HG02571 (cell line): ENCODE data around the gene CSK.
"Not testable (repeated sequence)": the region's sequence is repeated elsewhere in the genome, so short reads cannot be mapped to it uniquely, and the experiment has no call there.

Experiments used
- ATAC-seq: cut with Tn5 transposase; IDR thresholded peaks from one replicate; pipeline ENCODE4 v1.9.1; 2021; ENCODE audit warnings: mild to moderate bottlenecking, moderate library complexity; ENCODE audit not compliant: unreplicated experiment

Gene CSK

GRCh38 chr15:74781431-74782258 lies at the start of gene CSK:
CSK (plus strand) TSS chr15:74782080; CDS start chr15:74798298, 16,218 bp downstream.
- peak; percentile 33 for ATAC-seq

DNA sequence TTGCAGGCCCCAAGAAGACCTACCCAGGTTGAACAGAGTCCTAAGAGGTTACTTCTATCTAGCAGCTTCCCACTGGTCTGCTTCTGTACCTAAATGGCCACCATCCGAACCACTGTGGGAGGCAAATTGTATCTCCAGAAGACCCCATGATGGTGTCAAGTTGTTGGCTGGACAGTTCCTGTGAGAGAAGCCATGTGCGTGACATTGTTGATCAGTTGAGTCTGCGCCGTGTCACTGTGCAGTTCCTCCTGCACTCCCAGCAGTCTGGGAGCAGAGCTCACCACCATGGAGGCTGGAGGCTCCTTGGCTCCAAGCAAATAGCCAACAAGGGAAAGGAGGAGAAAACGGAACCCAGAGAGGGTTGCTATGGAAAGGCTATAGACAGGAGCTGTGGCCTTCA lies 49.0 kb upstream of the CSK start:
- ATAC-seq: no peak

DNA sequence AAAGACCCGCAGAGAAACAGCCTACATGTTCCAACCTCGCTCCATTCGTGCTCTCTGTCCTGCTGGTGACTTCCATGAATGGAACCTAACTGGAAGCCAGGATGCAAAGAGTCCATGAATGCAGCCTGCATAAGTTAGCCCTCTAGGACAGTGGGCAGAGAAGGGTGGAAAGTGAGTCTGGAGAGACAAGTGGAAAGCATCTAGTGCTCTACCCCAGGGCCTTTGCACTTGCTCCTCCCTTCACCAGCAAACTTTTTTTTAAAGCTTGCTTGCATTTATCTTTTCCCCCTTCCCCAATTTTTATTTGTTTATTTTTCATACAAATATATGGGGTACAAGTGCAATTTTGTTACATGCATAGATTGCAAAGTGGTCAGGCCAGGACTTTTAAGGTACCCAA lies 48.6 kb upstream of the CSK start:
- ATAC-seq: no peak

- no peak for ATAC-seq
These were observed 46.6 kb upstream of the CSK start for GRCh38 chr15:74735305-74735704.

- ATAC-seq: not testable (repeated sequence)
These were observed 43.6 kb upstream of the CSK start for GRCh38 chr15:74738239-74738638.

- no peak for ATAC-seq
These were observed 39.5 kb upstream of the CSK start for GRCh38 chr15:74742422-74742821.

DNA sequence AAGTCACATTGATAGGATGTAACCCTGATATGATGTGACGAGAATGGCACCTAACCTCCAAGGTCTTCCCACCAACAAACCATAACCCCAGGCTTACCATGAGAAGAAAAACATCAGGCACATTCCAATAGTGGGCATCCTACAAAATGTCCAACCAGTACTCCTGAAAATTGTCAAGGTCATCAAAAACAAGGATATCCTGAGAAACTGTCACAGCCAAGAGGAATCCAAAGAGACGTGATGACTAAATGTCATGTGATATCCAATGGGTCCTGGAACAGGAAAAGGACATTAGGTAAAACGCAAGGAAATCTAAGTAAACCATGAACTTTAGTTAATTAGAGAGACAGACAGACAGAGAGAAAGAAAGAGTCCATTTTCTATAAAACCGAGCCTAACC lies 35.5 kb upstream of the CSK start:
- no peak for ATAC-seq

DNA sequence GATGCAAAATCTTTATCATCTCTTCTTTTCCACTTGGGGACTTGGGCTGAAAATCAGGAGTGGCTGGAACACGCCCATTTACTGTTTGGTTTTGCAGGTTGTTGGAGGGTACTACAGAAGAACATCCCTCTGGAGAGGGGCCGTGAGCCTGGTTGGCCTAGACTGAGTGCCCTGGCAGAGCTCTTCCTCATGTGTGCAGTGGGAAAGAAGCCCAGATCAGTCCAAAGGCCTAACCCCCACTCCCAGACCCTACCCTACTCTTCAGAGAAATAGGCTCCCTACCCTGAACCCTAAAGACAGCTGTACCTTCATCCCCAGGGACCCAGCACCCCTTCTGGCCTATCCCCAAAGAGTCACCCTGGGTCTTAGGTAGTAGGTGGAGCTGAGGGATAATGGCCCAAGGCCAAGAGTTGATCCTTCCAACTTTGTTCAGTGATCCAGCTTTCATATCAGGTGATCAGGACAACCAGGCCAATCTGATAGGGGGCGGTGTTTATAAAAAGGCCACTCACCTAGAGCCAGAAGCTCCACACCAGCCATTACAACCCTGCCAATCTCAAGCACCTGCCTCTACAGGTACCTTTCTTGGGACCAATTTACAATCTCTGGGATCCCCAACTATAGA lies 33.4 kb upstream of the CSK start, which contains the start of gene CYP1A2:
CYP1A2 (plus strand) TSS at position 524 of the 625 bp plus-strand sequence. CDS start 894 bp downstream, outside the sequence.
- ATAC-seq: no peak

DNA sequence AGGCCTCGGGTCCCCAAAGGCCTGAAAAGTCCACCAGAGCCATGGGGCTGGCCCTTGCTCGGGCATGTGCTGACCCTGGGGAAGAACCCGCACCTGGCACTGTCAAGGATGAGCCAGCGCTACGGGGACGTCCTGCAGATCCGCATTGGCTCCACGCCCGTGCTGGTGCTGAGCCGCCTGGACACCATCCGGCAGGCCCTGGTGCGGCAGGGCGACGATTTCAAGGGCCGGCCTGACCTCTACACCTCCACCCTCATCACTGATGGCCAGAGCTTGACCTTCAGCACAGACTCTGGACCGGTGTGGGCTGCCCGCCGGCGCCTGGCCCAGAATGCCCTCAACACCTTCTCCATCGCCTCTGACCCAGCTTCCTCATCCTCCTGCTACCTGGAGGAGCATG lies 32.0 kb upstream of the CSK start:
- no peak for ATAC-seq

DNA sequence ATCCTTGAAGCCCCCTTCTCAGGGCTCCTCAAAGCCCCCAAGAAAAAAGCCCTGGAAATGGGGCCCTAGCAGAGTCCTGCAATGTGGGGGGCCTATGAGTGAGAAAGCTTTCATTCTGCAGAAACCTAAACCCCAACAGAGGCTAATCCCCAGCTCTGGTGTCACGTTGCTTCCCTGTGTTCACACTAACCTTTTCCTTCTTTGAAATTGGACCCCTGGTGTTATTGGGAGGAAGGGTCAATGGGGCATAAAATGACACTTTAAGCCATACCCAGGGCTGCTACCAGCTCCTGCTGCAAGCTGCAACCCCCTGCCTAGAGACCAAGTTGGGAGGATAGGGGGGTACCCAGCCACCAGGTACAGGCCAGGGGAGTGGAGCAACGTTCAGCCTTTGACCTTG lies 31.1 kb upstream of the CSK start:
- ATAC-seq: no peak

- no peak for ATAC-seq
These were observed 29.9 kb upstream of the CSK start for GRCh38 chr15:74752011-74752410.

- ATAC-seq: no peak
These were observed 29.3 kb upstream of the CSK start for GRCh38 chr15:74752531-74752930.

DNA sequence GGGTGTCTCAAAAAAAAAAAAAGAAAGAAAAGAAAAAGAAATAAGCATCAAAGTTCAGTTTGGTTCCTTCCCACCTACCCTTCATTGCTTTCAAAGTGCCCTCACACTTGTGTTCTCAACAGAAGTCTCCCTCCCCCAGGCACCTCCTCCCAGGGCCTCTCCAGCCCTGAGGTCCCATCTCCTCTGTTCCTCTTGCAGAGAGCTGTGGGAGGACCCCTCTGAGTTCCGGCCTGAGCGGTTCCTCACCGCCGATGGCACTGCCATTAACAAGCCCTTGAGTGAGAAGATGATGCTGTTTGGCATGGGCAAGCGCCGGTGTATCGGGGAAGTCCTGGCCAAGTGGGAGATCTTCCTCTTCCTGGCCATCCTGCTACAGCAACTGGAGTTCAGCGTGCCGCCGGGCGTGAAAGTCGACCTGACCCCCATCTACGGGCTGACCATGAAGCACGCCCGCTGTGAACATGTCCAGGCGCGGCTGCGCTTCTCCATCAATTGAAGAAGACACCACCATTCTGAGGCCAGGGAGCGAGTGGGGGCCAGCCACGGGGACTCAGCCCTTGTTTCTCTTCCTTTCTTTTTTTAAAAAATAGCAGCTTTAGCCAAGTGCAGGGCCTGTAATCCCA lies 27.2 kb upstream of the CSK start:
- no peak for ATAC-seq

DNA sequence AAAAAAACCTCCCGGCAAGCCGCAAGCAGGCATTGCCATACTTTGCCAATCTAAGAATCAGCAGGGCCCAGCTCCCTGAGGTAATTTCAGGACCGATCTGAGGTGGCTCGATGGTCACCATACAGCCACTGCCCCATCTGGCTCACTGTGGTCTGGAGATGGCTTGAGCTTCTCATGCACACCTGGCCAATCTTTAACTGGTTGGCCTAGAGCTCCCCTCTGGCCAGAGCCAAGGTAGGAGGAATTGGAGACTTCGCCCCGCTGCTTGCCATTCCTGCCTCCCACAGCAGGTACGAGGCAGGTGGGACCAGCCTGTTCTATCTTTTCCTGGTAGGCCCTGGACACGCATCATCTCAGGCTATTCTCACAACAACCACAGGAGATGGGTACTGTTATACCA lies 23.1 kb upstream of the CSK start:
- ATAC-seq: no peak

DNA sequence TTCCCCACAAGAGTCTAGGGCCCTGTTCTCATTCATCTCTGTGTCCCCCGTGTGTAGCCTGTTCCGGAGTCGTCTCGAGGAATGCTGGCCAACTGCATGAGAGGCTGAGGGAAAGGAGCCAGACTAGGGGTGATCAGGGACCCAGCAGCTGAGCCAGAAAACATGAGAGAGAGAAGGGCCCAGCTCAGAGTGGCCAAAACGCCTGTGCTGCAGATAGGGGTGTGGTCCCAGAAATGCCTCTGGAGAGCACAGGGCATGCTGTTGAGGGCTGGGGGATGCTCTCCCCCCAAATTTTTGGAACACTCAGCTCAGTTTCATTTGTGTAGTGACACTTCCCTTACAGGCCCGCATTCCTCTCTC lies 19.1 kb upstream of the CSK start:
- ATAC-seq: no peak

GRCh38 chr15:74763416-74763815 lies 18.5 kb upstream of the CSK start:
- no peak for ATAC-seq

DNA sequence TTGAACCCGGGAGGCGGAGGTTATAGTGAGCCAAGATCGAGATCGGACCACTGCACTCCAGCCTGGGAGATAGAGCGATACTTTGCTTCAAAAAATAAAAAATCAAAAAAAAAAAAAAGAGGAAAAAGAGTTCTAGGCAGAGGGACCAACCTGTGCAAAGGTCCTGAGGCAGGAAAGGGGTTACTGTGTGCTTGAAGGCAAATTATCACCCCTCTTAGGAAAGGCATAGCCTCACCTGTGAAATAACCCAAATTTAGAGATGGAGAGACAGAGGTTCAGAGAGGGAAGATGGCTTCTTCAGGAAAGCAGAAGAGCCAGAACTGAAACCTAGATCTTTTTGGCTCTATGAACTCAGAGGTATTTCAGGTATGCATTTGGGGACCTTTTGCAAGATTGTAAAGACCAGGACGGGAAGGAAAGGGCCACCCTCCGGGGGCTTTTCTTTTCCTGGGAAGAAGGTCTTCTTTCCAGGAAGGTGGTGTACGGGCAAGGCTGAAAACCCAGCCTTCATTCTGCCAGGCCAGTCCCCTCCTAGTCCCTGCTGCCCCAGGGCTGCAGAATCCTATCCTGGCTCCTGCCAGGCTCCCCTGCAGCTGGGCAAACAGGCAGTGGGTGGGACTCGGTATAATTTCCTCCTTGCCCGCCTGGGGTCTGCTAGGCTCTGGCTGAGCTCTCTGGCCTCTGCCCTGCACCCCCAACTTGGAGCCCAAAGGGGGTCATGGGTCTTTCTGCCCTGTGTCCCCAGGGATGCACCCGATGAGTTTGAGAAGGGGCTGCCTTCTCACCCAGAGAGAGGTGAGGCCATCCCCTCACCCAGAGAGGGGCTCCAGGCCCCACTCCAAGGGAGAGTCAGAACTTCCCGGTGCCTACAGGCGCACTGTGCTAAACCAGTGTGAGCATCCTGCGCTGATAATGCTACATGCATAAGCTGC lies 14.4 kb upstream of the CSK start:
- ATAC-seq: no peak

- no peak for ATAC-seq
These were observed 13.6 kb upstream of the CSK start for GRCh38 chr15:74768099-74768770.

- ATAC-seq: no peak
These were observed 13.0 kb upstream of the CSK start for GRCh38 chr15:74768771-74769342.

DNA sequence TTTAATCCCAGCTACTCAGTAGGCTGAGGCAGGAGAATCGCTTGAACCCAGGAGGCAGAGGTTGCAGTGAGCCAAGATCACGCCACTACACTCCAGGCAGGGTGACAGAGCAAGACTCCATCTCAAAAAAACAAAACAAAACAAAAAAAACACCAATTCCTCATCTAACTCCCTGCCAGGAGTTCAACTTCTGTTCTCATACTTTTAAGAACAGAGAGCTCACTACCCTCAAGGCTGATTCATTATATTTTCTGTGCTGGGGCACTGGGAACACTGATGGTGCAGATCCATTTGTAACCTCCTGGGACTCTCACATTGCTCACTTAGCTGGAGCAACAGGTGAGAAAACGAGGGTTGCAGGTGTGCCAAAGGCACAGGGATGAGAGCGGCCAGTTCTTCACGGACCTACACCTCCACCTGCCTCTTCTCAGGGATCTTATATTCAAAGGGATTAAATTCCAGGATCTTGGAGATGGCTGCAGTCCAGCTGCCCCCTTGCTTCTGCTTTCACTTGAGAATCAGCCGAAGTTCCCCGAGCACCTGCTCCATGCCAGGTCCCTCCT lies 12.3 kb upstream of the CSK start:
- no peak for ATAC-seq
